ENCODE data around the gene NDUFB3. TPM values are rescaled to one million over a fixed set of nuclear protein-coding genes. Genes with fewer than 3 reads are reported as not detected.

The NDUFB3 gene
- total RNA-seq, 4 donors from 2014 or later: 31.8 to 46.8 (median 35.3) TPM

- 95 to 98% methylated on average over 2 of the region's 2 CpGs for WGBS, 2 donors
Measured at GRCh38 chr2:201046881-201047280, 24.9 kb upstream of the NDUFB3 start.

DNA sequence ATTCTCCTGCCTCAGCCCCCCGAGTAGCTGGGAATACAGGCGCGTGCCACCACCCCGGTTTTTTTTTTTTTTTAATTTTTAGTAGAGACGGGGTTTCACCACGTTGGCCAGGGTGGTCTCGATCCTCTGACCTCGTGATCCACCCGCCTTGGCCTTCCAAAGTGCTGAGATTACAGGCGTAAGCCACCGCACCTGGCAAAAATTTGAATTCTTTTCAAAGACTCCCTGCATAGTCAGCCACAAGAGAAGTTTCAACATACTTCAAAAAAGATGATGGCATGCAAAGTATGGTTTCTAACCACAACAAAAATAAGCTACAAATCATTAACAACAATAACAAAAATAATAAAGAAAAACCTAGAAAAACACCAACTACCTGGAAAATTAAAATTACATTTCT, 22.3 kb upstream of the NDUFB3 start:
- WGBS, 2 donors: 90 to 95% methylated on average over 11 of the region's 11 CpGs
- H3K4me3 ChIP-seq (ENCODE audit: low read depth, poor library complexity, severe bottlenecking): no peak overlapping the region
- intact Hi-C loops (cut with DNase I; ENCODE audit: low total_unique reads): no loop called here
- no peak for DNase-seq (ENCODE audit: low spot score in 2 of 2)
- TF ChIP-seq CTCF (IDR thresholded peaks at IDR 0.05): no peak
- TF ChIP-seq POLR2A (IDR thresholded peaks at IDR 0.05): no peak

More at GRCh38 chr2:201046881-201047280, 24.9 kb upstream of the NDUFB3 start:
- intact Hi-C loops (cut with DNase I; ENCODE audit: low total_unique reads): no loop called here
- no peak overlapping the region for H3K4me3 ChIP-seq (ENCODE audit: low read depth, poor library complexity, severe bottlenecking)
- TF ChIP-seq POLR2A (IDR thresholded peaks at IDR 0.05) (no peak), CTCF (IDR thresholded peaks at IDR 0.05) (no peak)
- no peak for DNase-seq (ENCODE audit: low spot score in 2 of 2)

- intact Hi-C loops (cut with DNase I; ENCODE audit: low total_unique reads): no loop called here
- no peak for DNase-seq (ENCODE audit: low spot score in 2 of 2)
- TF ChIP-seq POLR2A (IDR thresholded peaks at IDR 0.05) (no peak), CTCF (IDR thresholded peaks at IDR 0.05) (no peak)
- H3K4me3 ChIP-seq (ENCODE audit: low read depth, poor library complexity, severe bottlenecking): no peak overlapping the region
- 40 to 48% methylated on average over 2 of the region's 2 CpGs for WGBS, 2 donors
Measured at GRCh38 chr2:201057087-201057521, 14.7 kb upstream of the NDUFB3 start.

DNA sequence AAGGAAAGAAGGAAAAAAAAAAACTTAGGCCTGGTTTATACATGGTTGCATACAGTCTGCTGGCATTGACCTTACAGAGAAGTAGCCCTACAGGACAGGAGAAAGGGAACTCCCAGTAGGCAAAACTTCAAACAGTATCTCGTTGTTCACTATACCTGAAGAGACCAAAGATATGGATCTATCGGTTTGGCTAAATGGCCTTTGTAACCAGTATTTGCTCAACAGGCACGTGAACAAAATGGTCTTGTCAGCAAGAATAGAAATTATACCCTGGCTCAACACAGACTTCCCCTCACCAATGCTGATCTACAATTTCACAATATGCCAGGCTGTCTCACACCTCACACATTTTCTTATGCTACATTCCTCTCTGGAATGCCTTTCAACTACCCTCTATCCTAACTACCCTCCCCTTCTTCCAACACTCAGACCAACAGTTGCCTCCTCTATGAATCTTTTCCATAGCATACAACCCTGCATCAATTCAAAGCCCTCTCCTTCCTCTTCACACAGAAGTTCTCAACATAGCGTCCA, 14.0 kb upstream of the NDUFB3 start:
- WGBS, 2 donors: 74 to 79% methylated on average over 4 of the region's 4 CpGs
- no peak overlapping the region for H3K4me3 ChIP-seq (ENCODE audit: low read depth, poor library complexity, severe bottlenecking)
- no peak for DNase-seq (ENCODE audit: low spot score in 2 of 2)
- TF ChIP-seq CTCF (IDR thresholded peaks at IDR 0.05) (no peak), POLR2A (IDR thresholded peaks at IDR 0.05) (no peak)
- intact Hi-C loops (cut with DNase I; ENCODE audit: low total_unique reads): no loop called here

- 76 to 94% methylated on average over 1 of the region's 1 CpG for WGBS, 2 donors
- TF ChIP-seq POLR2A (IDR thresholded peaks at IDR 0.05): no peak
- no peak for TF ChIP-seq CTCF (IDR thresholded peaks at IDR 0.05)
- no peak for DNase-seq (ENCODE audit: low spot score in 2 of 2)
- intact Hi-C loops (cut with DNase I; ENCODE audit: low total_unique reads): no loop called here
- no peak overlapping the region for H3K4me3 ChIP-seq (ENCODE audit: low read depth, poor library complexity, severe bottlenecking)
Measured at GRCh38 chr2:201058914-201059313, 12.9 kb upstream of the NDUFB3 start.
